Hepatocyte (in vitro differentiated cells): ENCODE results near the gene NUDT4.

Experiments
- CTCF ChIP-seq: fragments of 200-600 bp; sonication (generic); IDR thresholded peaks from 2 replicates; pipeline ENCODE4 v1.5.1; 2016; ENCODE audit warnings: antibody characterized with exemption, mild to moderate bottlenecking; ENCODE audit not compliant: poor library complexity
- EZH2phosphoT487 ChIP-seq: fragments of 200-600 bp; sonication (generic); IDR thresholded peaks from one replicate; pipeline ENCODE4 v1.6.1; 2018; ENCODE audit warnings: antibody characterized with exemption, mild to moderate bottlenecking, low read depth, moderate library complexity; ENCODE audit not compliant: unreplicated experiment, severe bottlenecking

DNA sequence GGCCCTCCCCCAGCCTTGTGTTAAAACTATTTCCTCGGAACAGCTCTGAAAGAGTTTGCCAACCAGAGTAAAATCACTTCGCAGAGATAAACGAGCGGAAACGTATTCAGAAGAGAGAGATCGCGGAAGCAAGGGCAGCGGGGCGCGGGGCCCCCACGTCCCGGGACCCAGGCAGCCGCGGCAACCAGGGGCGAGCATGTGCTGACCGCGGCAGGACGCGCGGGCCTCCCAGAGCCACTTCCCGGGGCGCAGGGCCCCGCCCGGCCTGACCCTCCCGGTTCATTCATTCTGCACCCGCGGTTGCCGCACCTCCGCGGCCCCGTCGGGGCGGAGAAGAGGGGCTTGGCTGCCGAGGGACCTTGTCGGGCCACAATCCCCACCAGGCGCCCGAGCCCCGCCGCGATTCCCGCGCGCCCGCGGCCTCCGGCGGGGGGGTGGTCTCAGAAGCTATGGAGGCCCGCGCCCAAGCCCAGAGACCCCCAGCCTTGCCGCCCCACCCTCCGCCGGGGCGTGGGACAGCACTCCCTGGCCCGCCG is 63.4 kb downstream of the NUDT4 start:
- no peak for TF ChIP-seq CTCF
- no peak for TF ChIP-seq EZH2phosphoT487
